Progenitor cell of endocrine pancreas (in vitro differentiated cells): ENCODE measurements around the gene TM2D3. TPM values are rescaled to one million over a fixed set of nuclear protein-coding genes. Genes with fewer than 3 reads are reported as not detected.
"Not testable (repeated sequence)": the region's sequence is repeated elsewhere in the genome, so short reads cannot be mapped to it uniquely, and the experiment has no call there.

Experiments used
- DNase-seq: peaks from one replicate; pipeline ENCODE4 v3.0.0; 2021; ENCODE audit warnings: low spot score; ENCODE audit not compliant: unreplicated experiment
- H3K27ac Mint-ChIP-seq: 2 replicates; pipeline ENCODE4 v1.8.0; 2021; ENCODE audit warnings: mild to moderate bottlenecking, moderate library complexity, mixed read lengths
- H3K27me3 Mint-ChIP-seq: 2 replicates; pipeline ENCODE4 v1.8.0; 2021; ENCODE audit warnings: mixed read lengths
- H3K36me3 Mint-ChIP-seq: 2 replicates; pipeline ENCODE4 v1.8.0; 2022; ENCODE audit warnings: mixed read lengths; ENCODE audit not compliant: insufficient read depth
- H3K4me1 Mint-ChIP-seq: 2 replicates; pipeline ENCODE4 v1.8.0; 2021; ENCODE audit warnings: low read depth, mixed read lengths
- H3K4me3 Mint-ChIP-seq: 2 replicates; pipeline ENCODE4 v1.8.0; 2021; ENCODE audit warnings: low read depth, mild to moderate bottlenecking, moderate library complexity, mixed read lengths
- H3K9me3 Mint-ChIP-seq: 2 replicates; pipeline ENCODE4 v1.8.0; 2021; ENCODE audit warnings: low read depth, mixed read lengths
- total RNA-seq: library from RNA; stranded (reverse); gene quantifications from 2 replicates; pipeline ENCODE4 v1.2.1, GENCODE V29; 2021
- TF ChIP-seq, protein P1 (sequence below): fragments of 200-600 bp; sonication (generic); IDR thresholded peaks from one replicate; pipeline ENCODE4 v1.5.0; 2021; ENCODE audit warnings: antibody characterized with exemption, mild to moderate bottlenecking; ENCODE audit not compliant: unreplicated experiment

TM2D3 gene
- total RNA-seq, 1 donor from 2014 or later: 49.3 TPM

GRCh38 chr15:101657968-101658784, 6.0 kb upstream of the TM2D3 start:
- TF ChIP-seq, protein P1, sequence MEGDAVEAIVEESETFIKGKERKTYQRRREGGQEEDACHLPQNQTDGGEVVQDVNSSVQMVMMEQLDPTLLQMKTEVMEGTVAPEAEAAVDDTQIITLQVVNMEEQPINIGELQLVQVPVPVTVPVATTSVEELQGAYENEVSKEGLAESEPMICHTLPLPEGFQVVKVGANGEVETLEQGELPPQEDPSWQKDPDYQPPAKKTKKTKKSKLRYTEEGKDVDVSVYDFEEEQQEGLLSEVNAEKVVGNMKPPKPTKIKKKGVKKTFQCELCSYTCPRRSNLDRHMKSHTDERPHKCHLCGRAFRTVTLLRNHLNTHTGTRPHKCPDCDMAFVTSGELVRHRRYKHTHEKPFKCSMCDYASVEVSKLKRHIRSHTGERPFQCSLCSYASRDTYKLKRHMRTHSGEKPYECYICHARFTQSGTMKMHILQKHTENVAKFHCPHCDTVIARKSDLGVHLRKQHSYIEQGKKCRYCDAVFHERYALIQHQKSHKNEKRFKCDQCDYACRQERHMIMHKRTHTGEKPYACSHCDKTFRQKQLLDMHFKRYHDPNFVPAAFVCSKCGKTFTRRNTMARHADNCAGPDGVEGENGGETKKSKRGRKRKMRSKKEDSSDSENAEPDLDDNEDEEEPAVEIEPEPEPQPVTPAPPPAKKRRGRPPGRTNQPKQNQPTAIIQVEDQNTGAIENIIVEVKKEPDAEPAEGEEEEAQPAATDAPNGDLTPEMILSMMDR: no peak
- H3K36me3 Mint-ChIP-seq: peaks cover 3% of the 10 kb centered on the region
- no peaks in the 10 kb centered on the region for H3K9me3 Mint-ChIP-seq
- no peaks in the 10 kb centered on the region for H3K27me3 Mint-ChIP-seq
- H3K4me3 Mint-ChIP-seq: no peak overlapping the region
- no peak overlapping the region for H3K27ac Mint-ChIP-seq
- H3K4me1 Mint-ChIP-seq: no peaks in the 10 kb centered on the region
- DNase-seq: no peak

- H3K9me3 Mint-ChIP-seq: no peaks in the 10 kb centered on the region
- no peaks in the 10 kb centered on the region for H3K27me3 Mint-ChIP-seq
- H3K27ac Mint-ChIP-seq: no peak overlapping the region
- TF ChIP-seq, protein P1: no peak
- H3K4me1 Mint-ChIP-seq: no peaks in the 10 kb centered on the region
- H3K36me3 Mint-ChIP-seq: peaks cover 3% of the 10 kb centered on the region
- H3K4me3 Mint-ChIP-seq: no peak overlapping the region
- no peak for DNase-seq
Measured at GRCh38 chr15:101657171-101657570, 5.0 kb upstream of the TM2D3 start.

- H3K27me3 Mint-ChIP-seq, H3K4me1 Mint-ChIP-seq, H3K36me3 Mint-ChIP-seq, H3K9me3 Mint-ChIP-seq, DNase-seq: not testable (repeated sequence)
- peak overlapping the region; percentile 39 for H3K4me3 Mint-ChIP-seq
- TF ChIP-seq, protein P1: peak; percentile 7
- peak overlapping the region; percentile 71 for H3K27ac Mint-ChIP-seq
Measured at GRCh38 chr15:101654624-101655337, 2.6 kb upstream of the TM2D3 start.

DNA sequence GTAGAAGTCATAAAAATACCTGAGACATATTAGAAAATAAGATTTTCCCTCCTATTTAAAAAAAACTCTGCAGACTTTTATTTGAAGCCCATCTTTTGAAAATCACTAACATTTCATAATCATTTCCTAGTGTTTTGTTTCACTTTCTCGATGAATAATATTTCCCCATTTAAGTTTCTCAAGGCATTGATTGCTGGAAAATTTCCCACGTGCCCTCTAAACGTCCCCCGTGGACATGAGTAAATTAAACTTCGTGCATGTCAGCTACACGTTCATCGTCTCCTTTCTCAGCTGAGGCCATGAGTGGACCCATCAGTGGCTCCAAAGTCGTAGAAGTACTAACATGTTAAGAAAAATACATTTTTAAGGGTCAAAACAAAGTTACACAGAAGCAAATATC, 2.0 kb upstream of the TM2D3 start:
- peaks cover 4% of the 10 kb centered on the region for H3K36me3 Mint-ChIP-seq
- no peaks in the 10 kb centered on the region for H3K9me3 Mint-ChIP-seq
- TF ChIP-seq, protein P1: no peak
- peaks cover 8% of the 10 kb centered on the region for H3K4me1 Mint-ChIP-seq
- H3K27me3 Mint-ChIP-seq: no peaks in the 10 kb centered on the region
- peak overlapping the region; percentile 4 for H3K4me3 Mint-ChIP-seq
- peak overlapping the region; percentile 15 for H3K27ac Mint-ChIP-seq
- DNase-seq: no peak

DNA sequence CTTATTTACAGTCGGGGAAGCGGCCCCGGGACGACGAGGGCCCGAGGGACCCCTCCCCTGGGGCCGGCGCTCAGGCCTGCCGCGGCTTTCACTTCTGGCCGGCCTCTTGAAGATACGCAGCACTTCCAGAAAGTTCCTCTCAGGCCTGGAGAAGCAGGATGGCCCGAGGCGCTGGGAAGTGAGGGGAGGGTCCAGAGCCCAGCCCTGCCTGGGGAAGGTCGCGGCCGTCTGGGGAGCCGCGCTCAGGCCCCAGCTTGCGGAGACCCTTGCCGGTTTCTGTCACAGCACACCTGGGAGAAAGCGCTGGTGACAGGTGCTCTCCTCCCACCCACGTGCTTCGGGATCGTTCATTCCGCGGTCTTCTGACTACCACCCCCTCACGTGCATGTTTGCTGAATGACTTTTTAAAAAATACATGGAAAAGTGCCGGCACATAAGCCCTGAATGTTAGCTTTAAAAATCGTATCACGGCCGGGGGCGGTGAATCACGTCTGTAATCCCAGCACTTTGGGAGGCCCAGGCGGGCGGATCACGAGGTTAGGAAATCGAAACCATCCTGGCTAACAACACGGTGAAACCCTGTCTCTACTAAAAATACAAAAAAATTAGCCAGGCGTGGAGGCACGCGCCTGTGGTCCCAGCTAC, 727 bp upstream of the TM2D3 start:
- Mint-ChIP-seq H3K27ac (peak overlapping the region; percentile 93), H3K4me1 (peaks cover 8% of the 10 kb centered on the region), H3K4me3 (peak overlapping the region; percentile 89)

More for the DNA sequence above, 727 bp upstream of the TM2D3 start:
- H3K9me3 Mint-ChIP-seq: no peaks in the 10 kb centered on the region
- H3K36me3 Mint-ChIP-seq: peaks cover 8% of the 10 kb centered on the region
- no peaks in the 10 kb centered on the region for H3K27me3 Mint-ChIP-seq
- TF ChIP-seq, protein P1: no peak
- DNase-seq: peak; percentile 18
